DOHH2 (cell line): ENCODE data around the gene MAP6.

Experiments used
- CTCF ChIP-seq: fragments of 200-600 bp; sonication (generic); IDR thresholded peaks from one replicate; pipeline ENCODE4 v1.5.1; 2014; ENCODE audit warnings: antibody characterized with exemption, mild to moderate bottlenecking, low read depth, low read length; ENCODE audit not compliant: poor library complexity, severe bottlenecking
- EZH2phosphoT487 ChIP-seq: fragments of 200-600 bp; sonication (generic); IDR thresholded peaks from 2 replicates; pipeline ENCODE4 v1.6.1; 2017; ENCODE audit warnings: borderline replicate concordance, mild to moderate bottlenecking, antibody characterized with exemption, low read length, moderate library complexity, mixed read lengths

GRCh38 chr11:75541193-75542087 lies 127.4 kb downstream of the MAP6 start:
- TF ChIP-seq CTCF = no peak
- TF ChIP-seq EZH2phosphoT487 = no peak
